ENCODE results near the gene DLD. TPM values are rescaled to one million over a fixed set of nuclear protein-coding genes. Genes with fewer than 3 reads are reported as not detected.
"Not testable (repeated sequence)": the region's sequence is repeated elsewhere in the genome, so short reads cannot be mapped to it uniquely, and the experiment has no call there.

The DLD gene
- total RNA-seq, 2 experiments from 2014 or later, result 54.1 to 60.5 TPM

DNA sequence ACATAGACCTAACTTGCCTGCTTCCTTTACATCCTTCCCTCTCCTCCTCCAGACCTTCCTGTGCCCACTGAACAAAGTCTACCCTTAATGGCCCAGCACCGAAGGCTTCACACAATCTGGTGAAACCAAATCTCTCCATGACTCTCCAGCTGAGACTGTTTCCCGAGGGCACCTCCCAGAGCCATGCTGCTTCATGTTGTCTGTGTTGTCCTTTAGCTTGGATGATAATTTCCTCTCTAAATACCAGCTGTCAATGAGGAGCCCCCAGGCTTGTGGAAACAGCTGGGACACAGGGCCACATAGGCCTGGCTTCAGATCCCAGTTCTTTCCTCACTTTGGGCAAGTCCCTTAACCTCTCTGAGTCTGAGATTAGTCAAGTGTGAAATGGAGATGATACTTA is 54.3 kb downstream of the DLD start:
- ChIA-PET CTCF (interaction anchor here (1.9 kb wide), 1 partner anchor 15 kb away, joined by 7 read pairs; no protein-coding TSS in a partner anchor), POLR2A (no interaction called here)
- no peak overlapping the region for H3K27ac Mint-ChIP-seq
- DNase-seq, result no peak
- H3K36me3 Mint-ChIP-seq (ENCODE audit: low read depth), result peaks cover 4% of the 10 kb centered on the region
- H3K4me3 Mint-ChIP-seq, result no peak overlapping the region
- H3K9me3 Mint-ChIP-seq, result no peaks in the 10 kb centered on the region
- no peaks in the 10 kb centered on the region for H3K4me1 Mint-ChIP-seq
- no peaks in the 10 kb centered on the region for H3K27me3 Mint-ChIP-seq

DNA sequence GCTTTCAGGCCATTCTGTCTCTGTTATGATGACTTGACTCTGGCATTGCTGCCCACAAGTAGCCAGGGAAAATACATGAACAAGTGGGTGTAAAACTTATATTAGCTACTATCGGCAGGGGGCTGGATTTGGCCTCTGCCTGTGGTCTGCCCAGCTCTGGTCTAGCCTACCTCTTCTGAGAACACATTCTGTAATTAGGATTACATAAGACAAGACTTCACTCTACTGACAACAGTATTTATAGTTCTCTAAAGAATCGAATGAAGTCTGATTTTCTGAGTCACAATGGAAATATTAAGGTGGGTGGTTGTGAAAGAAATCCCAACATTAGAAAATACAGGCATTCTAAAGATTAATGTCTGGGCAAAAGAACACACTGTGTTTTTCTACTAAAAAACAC is 55.5 kb downstream of the DLD start:
- Mint-ChIP-seq H3K4me3 (no peak overlapping the region), H3K27me3 (no peaks in the 10 kb centered on the region), H3K9me3 (no peaks in the 10 kb centered on the region), H3K36me3 (ENCODE audit: low read depth) (no peaks in the 10 kb centered on the region), H3K27ac (no peak overlapping the region), H3K4me1 (no peaks in the 10 kb centered on the region)
- CTCF ChIA-PET, result no interaction called here
- DNase-seq, result no peak
- POLR2A ChIA-PET, result no interaction called here

DNA sequence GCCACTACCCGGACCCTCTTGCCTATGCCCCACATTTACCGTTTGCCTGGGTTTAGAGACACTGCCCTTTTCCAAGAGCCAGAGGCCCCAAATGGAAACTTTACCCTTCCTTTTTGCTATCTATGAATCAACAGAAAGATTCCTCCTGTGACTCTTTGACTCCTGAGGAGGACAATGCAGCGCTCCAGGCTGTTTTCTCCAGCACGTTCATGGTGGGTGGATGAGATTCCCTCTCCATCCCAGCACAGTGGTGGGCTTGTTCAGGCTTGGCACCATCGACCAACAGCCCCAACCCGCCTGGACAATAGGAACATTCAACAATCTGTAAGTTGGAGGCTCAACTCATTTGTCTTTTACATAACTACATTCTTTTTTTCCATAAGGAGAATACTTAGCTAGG is 55.9 kb downstream of the DLD start:
- no peaks in the 10 kb centered on the region for H3K36me3 Mint-ChIP-seq (ENCODE audit: low read depth)

DNA sequence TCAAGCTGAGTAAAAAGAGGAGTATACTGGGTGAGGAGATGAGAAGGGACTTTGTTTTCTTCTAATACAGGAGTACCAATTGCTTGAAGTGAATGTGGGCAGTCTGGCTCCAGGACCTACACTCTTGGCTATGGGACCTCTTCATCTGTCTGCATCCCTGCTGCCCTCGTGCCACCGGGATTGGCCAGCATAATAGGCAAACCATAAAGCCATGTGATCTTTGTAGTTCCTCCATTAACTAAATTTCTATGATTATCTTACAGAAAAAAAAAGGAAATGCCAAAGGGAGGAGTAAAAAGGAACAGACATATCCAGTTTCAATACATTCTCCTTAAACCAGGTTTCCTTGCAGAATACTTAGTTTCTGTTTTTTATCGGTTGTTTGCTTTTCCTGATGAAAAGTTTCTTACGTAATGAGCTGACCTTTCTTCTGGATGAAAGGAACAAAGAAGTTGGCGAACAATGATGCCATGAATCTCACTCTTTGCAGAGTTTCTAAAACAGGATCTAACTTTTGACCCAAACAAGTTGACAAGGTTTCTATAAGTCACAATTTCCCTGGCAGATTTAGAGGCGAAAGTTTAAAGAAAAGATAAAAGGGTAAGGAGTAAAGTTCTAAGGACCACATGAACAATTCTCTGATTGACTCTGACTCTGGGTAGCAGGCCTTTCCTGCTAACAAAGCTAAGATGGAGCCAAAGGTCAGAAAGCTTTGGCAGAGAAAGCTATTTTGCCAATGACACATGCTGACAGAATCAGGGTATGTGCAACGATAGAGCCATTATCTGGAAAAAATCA is 57.9 kb downstream of the DLD start:
- POLR2A ChIA-PET, result no interaction called here
- no peak overlapping the region for H3K4me3 Mint-ChIP-seq

More for the DNA sequence above, 55.9 kb downstream of the DLD start:
- no peak overlapping the region for H3K4me3 Mint-ChIP-seq
- H3K9me3 Mint-ChIP-seq, result no peaks in the 10 kb centered on the region
- no peak overlapping the region for H3K27ac Mint-ChIP-seq
- CTCF ChIA-PET, result no interaction called here
- POLR2A ChIA-PET, result no interaction called here
- no peaks in the 10 kb centered on the region for H3K4me1 Mint-ChIP-seq
- H3K27me3 Mint-ChIP-seq, result no peaks in the 10 kb centered on the region
- no peak for DNase-seq

DNA sequence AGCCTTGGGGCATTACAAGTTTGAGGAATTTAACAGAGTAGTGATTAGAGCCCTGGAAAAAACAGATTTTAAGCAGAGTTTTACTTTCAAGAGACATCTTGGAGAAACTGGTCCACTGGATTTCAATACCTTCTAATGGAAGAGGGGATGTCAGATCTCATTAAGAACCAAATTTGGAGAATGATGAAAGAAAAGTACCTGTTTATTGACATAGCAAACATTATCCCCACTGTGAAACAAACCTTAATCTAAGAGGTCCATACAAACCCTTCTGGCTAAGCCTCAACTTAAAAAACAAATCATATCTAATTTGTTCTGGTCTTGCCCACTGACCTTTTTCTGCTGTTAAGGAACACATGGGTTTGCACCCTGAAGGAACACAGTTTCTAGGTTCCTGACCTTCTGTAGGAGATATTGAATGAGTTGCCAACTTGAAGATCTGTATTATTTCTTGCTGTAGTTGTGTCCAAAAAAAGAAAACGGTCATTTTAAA is 58.5 kb downstream of the DLD start:
- no peaks in the 10 kb centered on the region for H3K36me3 Mint-ChIP-seq (ENCODE audit: low read depth)
- H3K9me3 Mint-ChIP-seq, result no peaks in the 10 kb centered on the region
- ChIA-PET POLR2A (no interaction called here), CTCF (no interaction called here)
- peaks cover 1% of the 10 kb centered on the region for H3K27me3 Mint-ChIP-seq
- H3K4me3 Mint-ChIP-seq, result no peak overlapping the region
- no peak overlapping the region for H3K27ac Mint-ChIP-seq
- no peak for DNase-seq
- no peaks in the 10 kb centered on the region for H3K4me1 Mint-ChIP-seq

More for the DNA sequence above, 57.9 kb downstream of the DLD start:
- H3K36me3 Mint-ChIP-seq (ENCODE audit: low read depth), result no peaks in the 10 kb centered on the region
- H3K9me3 Mint-ChIP-seq, result no peaks in the 10 kb centered on the region
- no peaks in the 10 kb centered on the region for H3K4me1 Mint-ChIP-seq
- no peak for DNase-seq
- CTCF ChIA-PET, result no interaction called here
- no peak overlapping the region for H3K27ac Mint-ChIP-seq
- peaks cover 1% of the 10 kb centered on the region for H3K27me3 Mint-ChIP-seq

DNA sequence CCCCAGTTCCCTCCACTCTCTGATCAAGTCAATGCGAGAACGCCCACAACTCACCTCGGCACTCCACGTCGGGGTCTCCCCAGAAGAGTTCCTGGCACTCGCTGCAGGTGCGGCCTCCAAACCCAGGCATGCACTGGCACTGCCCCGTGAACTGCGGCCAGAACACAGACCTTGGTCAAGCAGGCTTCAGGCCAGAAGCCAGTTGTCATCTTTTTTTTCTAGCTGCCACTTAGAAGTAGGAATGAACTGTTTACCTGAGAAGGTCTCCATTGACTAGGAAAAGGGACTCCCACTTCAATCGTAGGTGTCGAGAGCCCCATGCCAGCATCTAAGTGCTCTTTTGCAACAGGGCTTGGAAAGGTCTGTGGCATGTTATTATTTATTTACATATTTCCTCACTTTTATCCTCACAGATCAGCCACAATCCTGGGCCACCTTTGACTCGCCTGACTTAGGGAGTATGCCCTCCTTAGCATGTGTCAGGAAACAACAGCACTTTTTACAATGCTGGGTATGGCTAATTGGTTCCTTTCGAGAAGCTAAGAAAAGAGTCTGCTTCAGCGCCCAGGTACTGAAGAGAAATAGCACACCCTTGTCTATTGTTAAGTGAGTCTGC is 60.3 kb downstream of the DLD start:
- H3K27me3 Mint-ChIP-seq, result peaks cover 3% of the 10 kb centered on the region
- H3K27ac Mint-ChIP-seq, result no peak overlapping the region
- POLR2A ChIA-PET, result no interaction called here
- H3K4me3 Mint-ChIP-seq, result no peak overlapping the region
- no peak for DNase-seq
- H3K36me3 Mint-ChIP-seq (ENCODE audit: low read depth), result no peaks in the 10 kb centered on the region
- H3K4me1 Mint-ChIP-seq, result no peaks in the 10 kb centered on the region
- H3K9me3 Mint-ChIP-seq, result no peaks in the 10 kb centered on the region
- CTCF ChIA-PET, result no interaction called here

DNA sequence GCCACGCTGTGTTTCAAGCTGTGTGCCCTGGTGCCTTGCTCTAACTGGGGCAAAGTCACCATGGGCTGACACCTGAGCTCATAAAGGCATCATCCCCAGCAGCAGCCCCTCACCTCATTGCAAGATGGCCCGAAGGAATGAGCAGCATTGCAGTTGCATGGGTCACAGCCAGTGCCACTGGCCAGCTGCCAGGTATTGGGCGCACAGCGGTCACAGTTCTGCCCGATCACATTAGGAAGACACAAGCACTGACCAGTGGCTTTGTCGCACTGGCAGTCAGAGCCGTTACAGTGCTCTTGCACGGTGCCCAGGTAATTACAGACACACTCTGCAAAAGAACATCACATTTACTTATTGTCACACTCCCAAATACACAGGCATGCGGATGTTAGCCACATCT is 60.9 kb downstream of the DLD start:
- peaks cover 7% of the 10 kb centered on the region for H3K27me3 Mint-ChIP-seq
- H3K9me3 Mint-ChIP-seq, result no peaks in the 10 kb centered on the region
- no peak overlapping the region for H3K4me3 Mint-ChIP-seq
- ChIA-PET CTCF (interaction anchor here (1.5 kb wide), 1 partner anchor 168 kb away, joined by 3 read pairs; no protein-coding TSS in a partner anchor), POLR2A (no interaction called here)
- H3K36me3 Mint-ChIP-seq (ENCODE audit: low read depth), result no peaks in the 10 kb centered on the region
- H3K27ac Mint-ChIP-seq, result no peak overlapping the region
- no peaks in the 10 kb centered on the region for H3K4me1 Mint-ChIP-seq
- DNase-seq, result no peak

DNA sequence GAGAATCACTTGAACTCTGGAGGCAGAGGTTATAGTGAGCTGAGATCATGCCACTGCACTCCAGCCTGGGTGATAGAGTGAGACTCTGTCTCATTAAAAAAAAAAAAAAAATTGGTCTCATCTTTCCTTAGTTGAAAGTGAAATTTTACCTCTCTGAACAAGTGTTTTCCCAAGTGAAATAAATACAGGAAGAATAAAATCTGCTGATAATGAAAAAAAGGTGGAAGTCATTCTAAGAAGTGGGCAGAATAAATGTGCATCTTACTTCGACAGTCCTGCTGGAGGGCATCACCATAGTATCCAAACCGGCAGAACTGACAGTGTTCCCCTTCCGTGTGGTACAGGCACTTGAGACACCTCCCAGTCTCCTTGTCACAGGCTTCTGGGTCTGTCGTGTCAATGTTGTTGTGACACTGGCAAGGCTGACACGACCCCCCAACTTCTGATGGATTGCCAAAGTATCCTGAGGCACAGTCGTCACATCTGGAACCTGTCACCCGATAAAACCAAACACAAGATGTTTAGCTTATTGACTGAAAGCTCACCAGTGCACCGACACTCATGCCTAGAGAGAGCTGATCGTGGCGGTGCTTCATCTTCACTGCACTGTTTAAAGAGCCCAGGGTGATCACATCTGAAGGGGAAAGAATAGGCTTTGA is 62.4 kb downstream of the DLD start:
- Mint-ChIP-seq H3K4me3 (no peak overlapping the region), H3K9me3 (no peaks in the 10 kb centered on the region), H3K27me3 (peaks cover 14% of the 10 kb centered on the region), H3K36me3 (ENCODE audit: low read depth) (no peaks in the 10 kb centered on the region), H3K27ac (no peak overlapping the region), H3K4me1 (no peaks in the 10 kb centered on the region)
- ChIA-PET CTCF (interaction anchor here (0.6 to 1.5 kb wide), 2 partner anchors 170 to 217 kb away, joined by 3 read pairs; no protein-coding TSS in a partner anchor), POLR2A (no interaction called here)
- no peak for DNase-seq

DNA sequence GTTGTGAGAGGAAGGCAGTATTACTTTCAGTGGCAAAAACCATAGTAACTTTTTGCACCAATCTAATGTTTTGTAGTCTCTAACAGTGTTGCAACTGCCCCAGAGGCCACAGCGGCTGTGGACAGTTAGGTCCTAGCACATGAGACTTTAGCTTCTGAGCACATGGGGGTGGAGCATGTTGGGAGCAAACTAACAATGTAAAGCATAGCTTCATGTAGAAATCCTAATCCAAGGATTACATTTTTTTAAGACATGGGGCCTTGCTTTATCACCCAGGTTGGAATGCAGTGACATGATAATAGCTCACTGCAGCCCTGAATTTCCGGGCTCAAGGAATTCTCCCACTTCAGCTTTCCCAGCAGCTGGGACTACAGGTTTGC is 62.9 kb downstream of the DLD start:
- no peaks in the 10 kb centered on the region for H3K9me3 Mint-ChIP-seq
- POLR2A ChIA-PET, result no interaction called here
- H3K27ac Mint-ChIP-seq, result no peak overlapping the region

DNA sequence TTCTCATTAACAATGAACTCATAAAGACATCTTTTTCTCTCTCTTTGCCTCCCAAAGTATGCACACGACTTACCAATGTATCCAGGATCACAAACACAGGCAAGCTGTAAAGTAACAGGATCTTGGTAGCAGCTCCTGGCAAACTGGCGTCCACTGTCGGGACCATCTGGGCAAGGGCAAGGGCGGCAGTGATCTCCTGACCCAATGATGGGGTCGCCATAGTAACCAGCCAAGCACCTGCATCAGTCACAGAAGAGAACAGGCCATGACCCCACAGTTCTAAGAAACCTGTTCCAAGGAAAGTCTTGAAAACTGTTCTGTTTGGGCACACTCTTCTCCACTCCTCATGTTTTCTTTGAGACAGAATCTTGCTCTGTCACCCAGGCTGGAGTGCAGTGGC is 64.4 kb downstream of the DLD start:
- no peak for DNase-seq
- Mint-ChIP-seq H3K9me3 (no peaks in the 10 kb centered on the region), H3K4me3 (no peak overlapping the region), H3K4me1 (no peaks in the 10 kb centered on the region), H3K27ac (no peak overlapping the region), H3K27me3 (peaks cover 16% of the 10 kb centered on the region), H3K36me3 (ENCODE audit: low read depth) (no peaks in the 10 kb centered on the region)
- ChIA-PET CTCF (no interaction called here), POLR2A (no interaction called here)

More for the DNA sequence above, 62.9 kb downstream of the DLD start:
- DNase-seq, result no peak
- CTCF ChIA-PET, result interaction anchor here (0.6 kb wide), 1 partner anchor 217 kb away, joined by 3 read pairs; no protein-coding TSS in a partner anchor
- Mint-ChIP-seq H3K27me3 (peaks cover 14% of the 10 kb centered on the region), H3K4me1 (no peaks in the 10 kb centered on the region), H3K4me3 (no peak overlapping the region), H3K36me3 (ENCODE audit: low read depth) (no peaks in the 10 kb centered on the region)

DNA sequence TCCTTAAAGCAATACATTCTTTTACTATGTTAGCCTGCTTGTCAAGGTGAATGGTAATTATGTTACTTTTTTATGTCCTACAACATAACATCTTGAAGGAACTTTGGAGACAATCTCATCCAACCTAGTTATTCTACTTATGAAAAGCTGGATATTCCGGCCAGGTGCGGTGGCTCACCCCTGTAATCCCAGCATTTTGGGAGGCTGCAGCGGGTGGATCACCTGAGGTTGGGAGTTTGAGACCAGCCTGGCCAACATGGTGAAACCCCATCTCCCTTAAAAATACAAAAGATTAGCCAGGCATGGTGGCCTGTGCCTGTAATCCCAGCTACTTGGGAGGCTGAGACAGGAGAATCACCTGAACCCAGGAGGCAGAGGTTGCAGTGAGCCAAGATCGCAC is 66.0 kb downstream of the DLD start:
- H3K27me3 Mint-ChIP-seq, result peaks cover 16% of the 10 kb centered on the region
- H3K27ac Mint-ChIP-seq; DNase-seq; H3K9me3 Mint-ChIP-seq; CTCF ChIA-PET; H3K4me3 Mint-ChIP-seq; H3K4me1 Mint-ChIP-seq; H3K36me3 Mint-ChIP-seq (ENCODE audit: low read depth); POLR2A ChIA-PET: not testable (repeated sequence)

DNA sequence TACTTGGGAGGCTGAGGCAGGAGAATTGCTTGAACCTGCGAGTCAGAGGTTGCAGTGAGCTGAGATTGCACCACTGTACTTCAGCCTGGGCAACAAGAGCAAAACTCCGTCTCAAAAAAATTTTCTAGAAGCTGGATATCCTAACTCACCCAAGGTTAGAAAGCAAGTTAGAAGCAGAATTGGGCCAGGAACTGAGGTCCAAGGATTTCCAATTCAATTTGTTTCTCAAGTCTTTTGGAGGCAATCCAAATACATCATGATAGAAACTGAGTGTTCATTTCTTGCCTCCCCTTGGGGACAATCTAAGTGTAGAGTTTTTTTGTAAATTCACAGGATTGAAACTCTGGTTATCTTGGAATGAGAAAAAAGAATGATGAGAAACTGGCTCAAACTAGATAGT is 66.5 kb downstream of the DLD start:
- Mint-ChIP-seq H3K9me3 (no peaks in the 10 kb centered on the region), H3K4me3 (no peak overlapping the region), H3K27ac (no peak overlapping the region), H3K27me3 (peaks cover 16% of the 10 kb centered on the region), H3K4me1 (no peaks in the 10 kb centered on the region), H3K36me3 (ENCODE audit: low read depth) (no peaks in the 10 kb centered on the region)
- no peak for DNase-seq
- POLR2A ChIA-PET, result no interaction called here
- CTCF ChIA-PET, result no interaction called here

DNA sequence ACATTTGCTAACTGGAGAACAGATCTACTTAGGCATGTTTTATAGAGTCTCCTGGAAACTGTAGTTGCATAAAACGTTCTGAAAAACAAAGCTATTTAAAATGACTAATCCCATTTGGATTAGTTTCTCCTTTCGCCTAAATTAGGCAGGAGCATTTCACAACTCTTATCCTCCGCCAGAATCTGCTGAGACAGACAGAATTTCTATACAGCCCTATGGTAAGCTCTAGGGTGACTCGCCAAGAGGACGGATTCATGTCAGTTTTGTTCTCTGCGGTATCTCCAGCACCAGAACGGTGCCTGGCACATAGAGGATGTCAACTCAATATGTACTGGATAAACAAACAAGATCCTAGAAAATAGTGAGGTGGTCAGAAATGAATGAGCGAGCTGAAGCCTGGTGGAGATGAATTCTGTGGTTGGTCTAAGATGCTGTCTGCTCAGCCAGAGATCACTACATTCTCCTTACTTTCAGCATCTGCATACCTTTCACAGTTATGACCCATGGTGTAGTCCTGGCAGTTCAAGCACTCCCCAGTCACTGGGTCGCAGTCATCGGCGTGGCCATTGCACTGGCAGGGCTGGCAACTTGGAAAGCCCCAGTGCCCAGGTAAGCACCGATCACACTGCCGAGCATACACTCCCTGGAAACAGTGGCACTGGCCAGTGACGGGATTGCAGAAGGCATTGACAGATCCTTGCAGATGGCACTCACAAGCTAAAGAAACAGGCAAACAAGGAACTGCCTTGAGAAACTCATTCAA is 68.0 kb downstream of the DLD start:
- H3K4me1 Mint-ChIP-seq, result no peaks in the 10 kb centered on the region
- no peaks in the 10 kb centered on the region for H3K36me3 Mint-ChIP-seq (ENCODE audit: low read depth)
- H3K27ac Mint-ChIP-seq, result no peak overlapping the region
- POLR2A ChIA-PET, result no interaction called here
- DNase-seq, result no peak
- peaks cover 14% of the 10 kb centered on the region for H3K27me3 Mint-ChIP-seq
- H3K9me3 Mint-ChIP-seq, result no peaks in the 10 kb centered on the region
- CTCF ChIA-PET, result no interaction called here
- H3K4me3 Mint-ChIP-seq, result no peak overlapping the region

All from activated CD4-positive, alpha-beta T cell treated with anti-CD3 and anti-CD28 coated beads, Interleukin-2, amount 10 ng/mL, durations not matched to agents 7 days and 5 days (primary cell).